ENCODE measurements around the gene DCHS2.
A peak's percentile ranks its signal among the peaks of the same experiment; 100 is the strongest.

The DCHS2 gene

GRCh38 chr4:154495867-154496266, 4.3 kb upstream of the DCHS2 start:
- H4K20me1 ChIP-seq: no peaks in the 10 kb centered on the region
- no peak overlapping the region for H3K4me2 ChIP-seq
- no peak overlapping the region for H3K9ac ChIP-seq
- no peak overlapping the region for H3K4me3 ChIP-seq
- no peak overlapping the region for H3K27ac ChIP-seq
- peaks cover 5 to 11% (median 8%) of the 10 kb centered on the region in 10 experiments; a peak in 16 of 20 replicates for H3K4me1 ChIP-seq
- peaks cover 0 to 3% (median 0%) of the 10 kb centered on the region in 11 experiments; a peak in 2 of 22 replicates for H3K27me3 ChIP-seq
- TF ChIP-seq Cebpa-rat (IDR thresholded peaks at IDR 0.05): no peak
- H3K9me3 ChIP-seq (replicated peaks in 1 of 11): peaks cover 0 to 16% (median 4%) of the 10 kb centered on the region in 11 experiments; a peak in 7 of 22 replicates
- H3K36me3 ChIP-seq: no peaks in the 10 kb centered on the region

- H3K4me2 ChIP-seq: peak overlapping the region; percentile 70 to 99 (median 87)
- no peaks in the 10 kb centered on the region for H4K20me1 ChIP-seq
- TF ChIP-seq Cebpa-rat (IDR thresholded peaks at IDR 0.05): no peak
- peaks cover 0 to 4% (median 0%) of the 10 kb centered on the region in 11 experiments; a peak in 2 of 22 replicates for H3K27me3 ChIP-seq
- peaks cover 0 to 34% (median 21%) of the 10 kb centered on the region in 11 experiments; a peak in 18 of 22 replicates for H3K9me3 ChIP-seq (replicated peaks in 1 of 11)
- H3K36me3 ChIP-seq: peaks cover 0 to 16% (median 0%) of the 10 kb centered on the region in 11 experiments; a peak in 6 of 22 replicates
- H3K4me3 ChIP-seq: peak overlapping the region; percentile 56 to 77 (median 70)
- H3K27ac ChIP-seq: peak overlapping the region in 3 of 11 experiments; percentile 64; a peak in 1 of 22 replicates
- H3K4me1 ChIP-seq: peaks cover 6 to 46% (median 38%) of the 10 kb centered on the region in 10 experiments; a peak in 18 of 20 replicates
- peak overlapping the region in 9 of 11 experiments; percentile 68 to 78 (median 72); a peak in 12 of 22 replicates for H3K9ac ChIP-seq
Observed at GRCh38 chr4:154492288-154492687, 689 bp upstream of the DCHS2 start.

- peaks cover 0 to 34% (median 20%) of the 10 kb centered on the region in 11 experiments; a peak in 18 of 22 replicates for H3K9me3 ChIP-seq (replicated peaks in 1 of 11)
- H3K27me3 ChIP-seq: peaks cover 0 to 4% (median 0%) of the 10 kb centered on the region in 11 experiments; a peak in 2 of 22 replicates
- peak overlapping the region; percentile 56 to 77 (median 70) for H3K4me3 ChIP-seq
- TF ChIP-seq Cebpa-rat (IDR thresholded peaks at IDR 0.05): no peak
- peak overlapping the region; percentile 35 to 78 (median 72); a peak in 21 of 22 replicates for H3K9ac ChIP-seq
- H3K4me1 ChIP-seq: peaks cover 6 to 62% (median 54%) of the 10 kb centered on the region in 10 experiments; a peak in 19 of 20 replicates
- H3K36me3 ChIP-seq: peaks cover 0 to 30% (median 0%) of the 10 kb centered on the region in 11 experiments; a peak in 6 of 22 replicates
- no peaks in the 10 kb centered on the region for H4K20me1 ChIP-seq
- peak overlapping the region; percentile 70 to 99 (median 87) for H3K4me2 ChIP-seq
- peak overlapping the region in 9 of 11 experiments; percentile 34 to 64 (median 55); a peak in 18 of 22 replicates for H3K27ac ChIP-seq
Observed at GRCh38 chr4:154490583-154491340, 837 bp downstream of the DCHS2 start.

GRCh38 chr4:154490234-154490582, 1.4 kb downstream of the DCHS2 start:
- no peak overlapping the region for H3K9ac ChIP-seq
- peak overlapping the region in 9 of 11 experiments; percentile 45 to 96 (median 85); a peak in 15 of 22 replicates for H3K4me2 ChIP-seq
- peaks cover 11 to 67% (median 59%) of the 10 kb centered on the region in 10 experiments; a peak in 19 of 20 replicates for H3K4me1 ChIP-seq
- peaks cover 0 to 4% (median 0%) of the 10 kb centered on the region in 11 experiments; a peak in 2 of 22 replicates for H3K27me3 ChIP-seq
- H3K9me3 ChIP-seq (replicated peaks in 1 of 11): peaks cover 0 to 34% (median 20%) of the 10 kb centered on the region in 11 experiments; a peak in 18 of 22 replicates
- H3K27ac ChIP-seq: no peak overlapping the region
- H3K36me3 ChIP-seq: peaks cover 0 to 33% (median 0%) of the 10 kb centered on the region in 11 experiments; a peak in 6 of 22 replicates
- no peaks in the 10 kb centered on the region for H4K20me1 ChIP-seq
- TF ChIP-seq Cebpa-rat (IDR thresholded peaks at IDR 0.05): no peak
- H3K4me3 ChIP-seq: peak overlapping the region in 8 of 10 experiments; percentile 62 to 77 (median 72); a peak in 13 of 20 replicates

- H3K4me3 ChIP-seq: peak overlapping the region in 6 of 10 experiments; percentile 62 to 77 (median 74); a peak in 10 of 20 replicates
- peaks cover 0 to 34% (median 20%) of the 10 kb centered on the region in 11 experiments; a peak in 18 of 22 replicates for H3K9me3 ChIP-seq (replicated peaks in 1 of 11)
- peaks cover 16 to 72% (median 64%) of the 10 kb centered on the region in 10 experiments; a peak in 19 of 20 replicates for H3K4me1 ChIP-seq
- H3K4me2 ChIP-seq: peak overlapping the region in 8 of 11 experiments; percentile 45 to 87 (median 72); a peak in 15 of 22 replicates
- H4K20me1 ChIP-seq: no peaks in the 10 kb centered on the region
- no peak overlapping the region for H3K9ac ChIP-seq
- peaks cover 0 to 38% (median 0%) of the 10 kb centered on the region in 11 experiments; a peak in 6 of 22 replicates for H3K36me3 ChIP-seq
- H3K27me3 ChIP-seq: peaks cover 0 to 4% (median 0%) of the 10 kb centered on the region in 11 experiments; a peak in 2 of 22 replicates
- no peak overlapping the region for H3K27ac ChIP-seq
- TF ChIP-seq Cebpa-rat (IDR thresholded peaks at IDR 0.05): no peak
Observed at GRCh38 chr4:154489558-154490233, 1.9 kb downstream of the DCHS2 start.

- H3K27ac ChIP-seq: no peak overlapping the region
- peak overlapping the region in 8 of 11 experiments; percentile 45 to 87 (median 72); a peak in 15 of 22 replicates for H3K4me2 ChIP-seq
- H3K4me1 ChIP-seq: peaks cover 13 to 75% (median 63%) of the 10 kb centered on the region in 10 experiments; a peak in 19 of 20 replicates
- peak overlapping the region in 2 of 10 experiments; percentile 62 to 67; a peak in 2 of 20 replicates for H3K4me3 ChIP-seq
- no peak overlapping the region for H3K9ac ChIP-seq
- H4K20me1 ChIP-seq: no peaks in the 10 kb centered on the region
- H3K9me3 ChIP-seq (replicated peaks in 1 of 11): peaks cover 0 to 37% (median 17%) of the 10 kb centered on the region in 11 experiments; a peak in 18 of 22 replicates
- H3K36me3 ChIP-seq: peaks cover 0 to 62% (median 4%) of the 10 kb centered on the region in 11 experiments; a peak in 12 of 22 replicates
- peaks cover 0 to 4% (median 0%) of the 10 kb centered on the region in 11 experiments; a peak in 1 of 22 replicates for H3K27me3 ChIP-seq
- no peak for TF ChIP-seq Cebpa-rat (IDR thresholded peaks at IDR 0.05)
Observed at GRCh38 chr4:154487145-154487544, 4.5 kb downstream of the DCHS2 start.

- Histone ChIP-seq H3K36me3 (peaks cover 0 to 78% (median 8%) of the 10 kb centered on the region in 11 experiments; a peak in 14 of 22 replicates), H4K20me1 (no peaks in the 10 kb centered on the region), H3K9ac (no peak overlapping the region), H3K4me3 (no peak overlapping the region), H3K4me2 (peak overlapping the region; percentile 24 to 87 (median 70)), H3K4me1 (peaks cover 11 to 64% (median 54%) of the 10 kb centered on the region in 10 experiments; a peak in 19 of 20 replicates), H3K9me3 (replicated peaks in 1 of 11) (peaks cover 0 to 30% (median 11%) of the 10 kb centered on the region in 11 experiments; a peak in 18 of 22 replicates), H3K27me3 (no peaks in the 10 kb centered on the region), H3K27ac (no peak overlapping the region)
- TF ChIP-seq Cebpa-rat (IDR thresholded peaks at IDR 0.05): no peak
Observed at GRCh38 chr4:154485127-154485773, 6.3 kb downstream of the DCHS2 start.

- no peak overlapping the region for H3K4me3 ChIP-seq
- no peaks in the 10 kb centered on the region for H4K20me1 ChIP-seq
- H3K9me3 ChIP-seq (replicated peaks in 1 of 11): peaks cover 0 to 11% (median 0%) of the 10 kb centered on the region in 11 experiments; a peak in 4 of 22 replicates
- H3K9ac ChIP-seq: no peak overlapping the region
- H3K36me3 ChIP-seq: peaks cover 0 to 68% (median 8%) of the 10 kb centered on the region in 11 experiments; a peak in 11 of 22 replicates
- H3K27me3 ChIP-seq: no peaks in the 10 kb centered on the region
- TF ChIP-seq Cebpa-rat (IDR thresholded peaks at IDR 0.05): no peak
- H3K27ac ChIP-seq: no peak overlapping the region
- no peak overlapping the region for H3K4me2 ChIP-seq
- H3K4me1 ChIP-seq: peaks cover 0 to 8% (median 0%) of the 10 kb centered on the region in 10 experiments; a peak in 3 of 20 replicates
Observed at GRCh38 chr4:154478547-154478946, 13.1 kb downstream of the DCHS2 start.
